Trophoblast cell (in vitro differentiated cells and primary cell): ENCODE results near the gene PRDX4.

Experiments used
- DNase-seq, 2 donors: peaks; one replicate each; pipeline ENCODE4 v3.0.0-alpha.2; 2016
- H2AFZ ChIP-seq: 2 replicates; pipeline ENCODE4 v1.6.1; 2013; ENCODE audit warnings: low read length, moderate library complexity, mild to moderate bottlenecking; ENCODE audit not compliant: insufficient read depth, poor library complexity
- H2AK5ac ChIP-seq: 2 replicates; pipeline ENCODE4 v1.6.1; 2013; ENCODE audit warnings: mild to moderate bottlenecking, low read length
- H2BK120ac ChIP-seq: 2 replicates; pipeline ENCODE4 v1.6.1; 2013; ENCODE audit warnings: low read length, mild to moderate bottlenecking, moderate library complexity; ENCODE audit not compliant: insufficient read depth, poor library complexity
- H2BK12ac ChIP-seq: 2 replicates; pipeline ENCODE4 v1.6.1; 2013; ENCODE audit warnings: mild to moderate bottlenecking, low read length, moderate library complexity
- H2BK5ac ChIP-seq: 2 replicates; pipeline ENCODE4 v1.6.1; 2013; ENCODE audit warnings: low read length, low read depth, moderate library complexity, mild to moderate bottlenecking; ENCODE audit not compliant: poor library complexity
- H3K14ac ChIP-seq: 2 replicates; pipeline ENCODE4 v1.6.1; 2013; ENCODE audit warnings: mild to moderate bottlenecking, low read length
- H3K18ac ChIP-seq: 2 replicates; pipeline ENCODE4 v1.6.1; 2013; ENCODE audit warnings: mild to moderate bottlenecking, low read length
- H3K23ac ChIP-seq: 2 replicates; pipeline ENCODE4 v1.6.1; 2013; ENCODE audit warnings: low read length
- H3K27ac ChIP-seq: 2 replicates; pipeline ENCODE4 v1.5.1; 2013; ENCODE audit warnings: low read depth, mild to moderate bottlenecking, inconsistent platforms, low read length, moderate library complexity
- H3K27me3 ChIP-seq: 2 replicates; pipeline ENCODE4 v1.6.1; 2013; ENCODE audit warnings: inconsistent platforms, mild to moderate bottlenecking, low read length, moderate library complexity; ENCODE audit not compliant: insufficient read depth
- H3K36me3 ChIP-seq, 2 experiments: 1 replicate in 1 of 2; 2 replicates in 1 of 2; pipeline ENCODE4 v1.6.1; 2013; ENCODE audit warnings: low read length in 2 of 2, mild to moderate bottlenecking in 2 of 2, moderate library complexity in 1 of 2; ENCODE audit not compliant: insufficient read depth in 2 of 2, control insufficient read depth in 1 of 2
- H3K4ac ChIP-seq: 2 replicates; pipeline ENCODE4 v1.6.1; 2013; ENCODE audit warnings: low read depth, mild to moderate bottlenecking, low read length, moderate library complexity
- H3K4me1 ChIP-seq, 2 experiments: 1 replicate in 1 of 2; 2 replicates in 1 of 2; pipeline ENCODE4 v1.6.1; 2013; ENCODE audit warnings: low read length in 2 of 2, mild to moderate bottlenecking in 2 of 2, moderate library complexity in 1 of 2; ENCODE audit not compliant: insufficient read depth in 2 of 2, control insufficient read depth in 1 of 2
- H3K4me2 ChIP-seq: 2 replicates; pipeline ENCODE4 v1.6.1; 2013; ENCODE audit warnings: inconsistent platforms, mild to moderate bottlenecking, low read length, moderate library complexity
- H3K4me3 ChIP-seq: 2 replicates; pipeline ENCODE4 v1.5.1; 2013; ENCODE audit warnings: mild to moderate bottlenecking, low read depth, low read length, inconsistent platforms
- H3K79me1 ChIP-seq: one replicate; pipeline ENCODE4 v1.6.1; 2013; ENCODE audit warnings: low read length
- H3K79me2 ChIP-seq: 2 replicates; pipeline ENCODE4 v1.6.1; 2013; ENCODE audit warnings: low read length, mild to moderate bottlenecking; ENCODE audit not compliant: control insufficient read depth, insufficient read depth, poor library complexity
- H3K9ac ChIP-seq: 2 replicates; pipeline ENCODE4 v1.6.1; 2013; ENCODE audit warnings: mild to moderate bottlenecking, low read length
- H3K9me3 ChIP-seq: 2 replicates; pipeline ENCODE4 v1.6.1; 2013; ENCODE audit warnings: low read depth, mild to moderate bottlenecking, control low read depth, inconsistent platforms, low read length; ENCODE audit not compliant: insufficient read depth
- H4K12ac ChIP-seq: 2 replicates; pipeline ENCODE4 v1.6.1; 2013; ENCODE audit warnings: low read depth, mild to moderate bottlenecking, low read length, moderate library complexity
- H4K8ac ChIP-seq: 2 replicates; pipeline ENCODE4 v1.6.1; 2013; ENCODE audit warnings: low read depth, mild to moderate bottlenecking, low read length, moderate library complexity
- H4K91ac ChIP-seq: one replicate; pipeline ENCODE4 v1.6.1; 2013; ENCODE audit warnings: low read depth, mild to moderate bottlenecking, low read length, moderate library complexity
- WGBS: extraction: QIAGEN DNeasy Blood & Tissue Kit; methylation state at CpG from one replicate; pipeline ENCODE4 v1.1.7; 2013; ENCODE audit warnings: missing lambda C conversion rate; ENCODE audit not compliant: insufficient read length, insufficient coverage; ENCODE audit errors: extremely low coverage; 5-methylcytosine and 5-hydroxymethylcytosine counted together

PRDX4 gene

DNA sequence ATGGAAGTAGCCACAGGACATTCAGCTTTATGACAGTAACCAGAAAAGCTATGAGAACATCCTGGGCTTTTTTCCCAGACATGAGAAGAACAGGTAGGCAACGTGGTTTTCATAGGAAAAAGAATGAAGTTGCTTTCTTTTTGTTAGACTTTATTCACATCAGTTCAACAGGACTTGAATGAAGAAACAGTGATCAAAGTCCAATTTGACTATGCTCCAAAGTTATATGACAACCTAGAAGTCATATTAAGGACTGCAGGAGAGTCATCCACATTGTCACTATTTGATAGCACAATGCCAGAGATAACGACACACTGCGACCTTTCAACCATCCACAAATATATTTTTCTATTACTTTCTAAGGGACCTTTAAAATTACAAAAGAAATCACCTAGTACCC lies 39.2 kb upstream of the PRDX4 start:
- Histone ChIP-seq H2BK12ac (no peak overlapping the region), H3K27ac (no peak overlapping the region)

DNA sequence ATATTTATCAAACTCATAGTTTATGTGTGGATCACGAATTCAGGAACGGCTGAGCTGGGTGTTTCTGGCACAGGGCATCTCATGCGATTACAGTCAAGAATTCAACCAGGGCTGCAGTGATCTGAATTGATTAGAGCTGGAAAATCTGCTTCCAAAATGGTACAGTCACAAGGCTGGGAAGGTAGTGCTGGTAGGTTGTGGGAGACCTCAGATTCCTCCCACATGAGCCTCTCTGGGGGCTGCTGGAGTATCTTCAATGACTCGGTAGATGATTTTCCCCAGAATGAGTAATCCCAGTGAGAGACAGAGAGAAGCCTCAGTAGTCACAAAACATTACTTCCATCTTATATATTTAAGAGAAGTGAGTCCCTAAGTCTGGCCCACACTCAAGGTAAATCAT lies 36.2 kb upstream of the PRDX4 start:
- Histone ChIP-seq H3K4ac (no peak overlapping the region), H3K27me3 (no peaks in the 10 kb centered on the region), H4K12ac (no peak overlapping the region), H3K9ac (no peak overlapping the region), H3K14ac (no peak overlapping the region), H4K8ac (no peak overlapping the region), H3K79me1 (no peaks in the 10 kb centered on the region), H4K91ac (no peak overlapping the region), H3K23ac (no peak overlapping the region), H2BK120ac (no peak overlapping the region), H2BK12ac (no peak overlapping the region), H3K9me3 (no peaks in the 10 kb centered on the region), H2BK5ac (no peak overlapping the region), H3K27ac (no peak overlapping the region), H2AFZ (no peak overlapping the region), H3K4me1 (no peaks in the 10 kb centered on the region), H3K4me3 (no peak overlapping the region), H3K36me3 (no peaks in the 10 kb centered on the region), H3K79me2 (no peaks in the 10 kb centered on the region), H3K18ac (no peak overlapping the region), H3K4me2 (no peak overlapping the region), H2AK5ac (no peak overlapping the region)
- DNase-seq: peak in 1 of 2 donors; percentile 10
- no CpG with 5 or more reads among the region's 4 CpGs for WGBS

More for the DNA sequence above, 39.2 kb upstream of the PRDX4 start:
- H4K91ac ChIP-seq: no peak overlapping the region
- H3K9ac ChIP-seq: no peak overlapping the region
- no peak overlapping the region for H3K14ac ChIP-seq
- no peak overlapping the region for H2BK5ac ChIP-seq
- H2AK5ac ChIP-seq: no peak overlapping the region
- no peak overlapping the region for H3K4ac ChIP-seq
- DNase-seq: no peak
- H3K18ac ChIP-seq: no peak overlapping the region
- H4K8ac ChIP-seq: no peak overlapping the region
- H2AFZ ChIP-seq: no peak overlapping the region
- no peak overlapping the region for H2BK120ac ChIP-seq
- H3K27me3 ChIP-seq: no peaks in the 10 kb centered on the region
- H3K4me1 ChIP-seq: no peaks in the 10 kb centered on the region
- no CpG with 5 or more reads among the region's 3 CpGs for WGBS
- no peaks in the 10 kb centered on the region for H3K9me3 ChIP-seq
- no peaks in the 10 kb centered on the region for H3K79me2 ChIP-seq
- H3K36me3 ChIP-seq: no peaks in the 10 kb centered on the region
- H3K23ac ChIP-seq: no peak overlapping the region
- no peak overlapping the region for H4K12ac ChIP-seq
- H3K4me3 ChIP-seq: no peak overlapping the region
- H3K79me1 ChIP-seq: no peaks in the 10 kb centered on the region
- no peak overlapping the region for H3K4me2 ChIP-seq

DNA sequence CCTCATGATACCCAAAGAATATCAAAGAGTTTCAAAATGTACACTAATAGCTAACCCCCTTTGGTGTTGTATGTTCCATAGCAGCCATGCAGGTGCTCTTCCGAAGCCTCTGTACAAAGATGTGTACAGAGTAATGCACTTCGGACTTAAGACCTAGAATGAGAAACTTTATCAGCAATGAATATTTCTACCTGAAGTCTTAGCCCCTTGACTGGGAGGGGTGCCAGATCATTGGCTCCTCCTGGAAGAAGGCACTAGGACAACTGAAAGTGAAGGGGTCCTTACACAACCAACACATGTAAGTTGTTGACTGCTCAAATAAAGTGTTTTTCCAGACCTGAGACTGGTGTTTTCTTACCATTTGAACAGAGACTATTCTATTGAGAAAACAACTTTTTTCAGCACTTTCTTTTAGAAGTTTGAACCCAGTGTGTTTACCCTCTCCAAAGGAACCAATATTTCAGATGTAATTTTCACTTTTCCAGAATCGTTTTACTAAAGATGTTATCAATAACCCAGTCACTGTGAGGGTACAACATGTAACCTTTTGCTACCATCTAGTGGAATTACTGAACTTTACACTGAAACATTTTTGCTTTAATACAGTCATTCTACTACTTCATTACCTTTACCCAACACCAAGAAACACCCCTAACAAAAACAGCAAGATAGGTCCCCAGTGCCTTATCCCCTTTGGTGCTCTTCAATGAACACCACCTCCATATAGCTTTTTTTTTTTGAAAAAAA lies 33.3 kb upstream of the PRDX4 start:
- Histone ChIP-seq H3K4me3 (no peak overlapping the region), H2BK12ac (no peak overlapping the region), H3K9ac (no peak overlapping the region), H4K12ac (no peak overlapping the region), H4K8ac (no peak overlapping the region), H2BK120ac (no peak overlapping the region), H4K91ac (no peak overlapping the region), H3K4me1 (no peaks in the 10 kb centered on the region), H3K27ac (no peak overlapping the region), H3K18ac (no peak overlapping the region), H3K4ac (no peak overlapping the region), H3K79me1 (no peaks in the 10 kb centered on the region), H3K14ac (no peak overlapping the region), H2AFZ (no peak overlapping the region), H2BK5ac (no peak overlapping the region), H3K23ac (no peak overlapping the region), H3K4me2 (no peak overlapping the region), H3K27me3 (no peaks in the 10 kb centered on the region), H3K9me3 (no peaks in the 10 kb centered on the region), H3K36me3 (no peaks in the 10 kb centered on the region), H2AK5ac (no peak overlapping the region), H3K79me2 (no peaks in the 10 kb centered on the region)
- DNase-seq: no peak
- no CpG with 5 or more reads among the region's 3 CpGs for WGBS

DNA sequence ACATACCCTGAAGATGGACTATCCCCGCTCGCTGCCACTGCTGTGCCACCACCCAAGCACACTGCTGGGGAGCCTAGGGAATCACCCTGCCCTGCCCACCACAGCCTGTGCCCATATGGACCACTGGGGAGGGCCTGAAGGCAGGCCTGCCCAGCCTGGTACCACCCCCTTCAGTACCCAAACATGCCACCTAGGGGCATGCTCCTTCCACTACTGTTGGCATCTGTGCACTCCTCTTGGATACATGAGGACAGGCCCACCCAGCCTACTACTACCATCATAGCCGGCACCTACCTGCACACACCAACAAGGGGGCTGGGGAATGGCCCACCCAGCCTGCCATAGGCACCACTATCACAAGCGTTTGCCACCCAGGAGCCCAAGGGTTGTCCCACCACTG lies 30.1 kb upstream of the PRDX4 start:
- no peak overlapping the region for H2BK12ac ChIP-seq
- H3K36me3 ChIP-seq: no peaks in the 10 kb centered on the region
- no peaks in the 10 kb centered on the region for H3K79me1 ChIP-seq
- WGBS: no CpG with 5 or more reads among the region's 4 CpGs
- no peaks in the 10 kb centered on the region for H3K27me3 ChIP-seq
- H4K12ac ChIP-seq: no peak overlapping the region
- no peak overlapping the region for H2BK5ac ChIP-seq
- H3K23ac ChIP-seq: no peak overlapping the region
- no peak overlapping the region for H3K4me3 ChIP-seq
- no peak overlapping the region for H4K8ac ChIP-seq
- H3K4ac ChIP-seq: no peak overlapping the region
- H3K14ac ChIP-seq: no peak overlapping the region
- H3K18ac ChIP-seq: no peak overlapping the region
- H3K9me3 ChIP-seq: no peaks in the 10 kb centered on the region
- H2AK5ac ChIP-seq: no peak overlapping the region
- no peaks in the 10 kb centered on the region for H3K79me2 ChIP-seq
- DNase-seq: peak in 1 of 2 donors; percentile 9
- H3K4me2 ChIP-seq: no peak overlapping the region
- no peaks in the 10 kb centered on the region for H3K4me1 ChIP-seq
- H3K27ac ChIP-seq: no peak overlapping the region
- H3K9ac ChIP-seq: no peak overlapping the region
- H2BK120ac ChIP-seq: no peak overlapping the region
- H2AFZ ChIP-seq: no peak overlapping the region
- no peak overlapping the region for H4K91ac ChIP-seq
